ENCODE measurements around the gene NPR2. TPM values are rescaled to one million over a fixed set of nuclear protein-coding genes. Genes with fewer than 3 reads are reported as not detected.
A peak's percentile ranks its signal among the peaks of the same experiment; 100 is the strongest.

The NPR2 gene
- total RNA-seq, 4 donors from 2014 or later = 12.7 to 39.3 (median 34.5) TPM

- WGBS, 2 donors (ENCODE audit: low coverage in 1 of 2) = 7 to 30% methylated on average over 3 to 4 of the region's 4 CpGs
- H3K36me3 ChIP-seq = peaks cover 0 to 5% of the 10 kb centered on the region in 2 donors
- peak overlapping the region in 2 of 4 donors; percentile 87 to 91 for H3K27ac ChIP-seq
- TF ChIP-seq POLR2A (IDR thresholded peaks at IDR 0.05) = no peak
- no peak for TF ChIP-seq POLR2AphosphoS5 (IDR thresholded peaks at IDR 0.05)
- no peak for TF ChIP-seq CTCF (IDR thresholded peaks at IDR 0.05)
- TF ChIP-seq EP300 (IDR thresholded peaks at IDR 0.05) = no peak
- no peaks in the 10 kb centered on the region for H3K27me3 ChIP-seq
- H3K4me1 ChIP-seq = peaks cover 5 to 49% (median 28%) of the 10 kb centered on the region in 3 donors
- no peak overlapping the region for H3K4me3 ChIP-seq
- H3K9me3 ChIP-seq = no peaks in the 10 kb centered on the region
- ATAC-seq = no peak
Observed at GRCh38 chr9:35790025-35790384, 1.4 kb upstream of the NPR2 start.

- TF ChIP-seq CTCF (IDR thresholded peaks at IDR 0.05) = peak; percentile 87 to 92 (median 89)
- no peak for TF ChIP-seq POLR2AphosphoS5 (IDR thresholded peaks at IDR 0.05)
- no peak for TF ChIP-seq EP300 (IDR thresholded peaks at IDR 0.05)
- peaks cover 0 to 5% of the 10 kb centered on the region in 2 donors for H3K36me3 ChIP-seq
- WGBS, 2 donors (ENCODE audit: low coverage in 1 of 2) = 30 to 51% methylated on average over 7 to 22 of the region's 37 CpGs
- peak overlapping the region; percentile 58 to 69 for H3K4me3 ChIP-seq
- H3K4me1 ChIP-seq = peaks cover 5 to 54% (median 32%) of the 10 kb centered on the region in 3 donors
- peak overlapping the region; percentile 81 to 91 (median 89) for H3K27ac ChIP-seq
- ATAC-seq = peak; percentile 80
- H3K27me3 ChIP-seq = no peaks in the 10 kb centered on the region
- H3K9me3 ChIP-seq = no peaks in the 10 kb centered on the region
Observed at GRCh38 chr9:35790385-35791296, 750 bp upstream of the NPR2 start.

GRCh38 chr9:35792024-35792813 lies 828 bp downstream of the NPR2 start:
- TF ChIP-seq POLR2A (IDR thresholded peaks at IDR 0.05) (no peak), CTCF (IDR thresholded peaks at IDR 0.05) (no peak), POLR2AphosphoS5 (IDR thresholded peaks at IDR 0.05) (no peak), EP300 (IDR thresholded peaks at IDR 0.05) (no peak)
- ATAC-seq = no peak
- Histone ChIP-seq H3K27me3 (no peaks in the 10 kb centered on the region), H3K27ac (peak overlapping the region; percentile 64 to 91 (median 89)), H3K4me3 (peak overlapping the region; percentile 58 to 69), H3K9me3 (no peaks in the 10 kb centered on the region), H3K36me3 (no peaks in the 10 kb centered on the region), H3K4me1 (peaks cover 5 to 60% (median 34%) of the 10 kb centered on the region in 3 donors)
- 29% methylated on average over 7 of the region's 34 CpGs; no CpG with 5 or more reads in 1 of the 2 donors for WGBS, 2 donors (ENCODE audit: low coverage in 1 of 2)

GRCh38 chr9:35792826-35793225 lies 1.4 kb downstream of the NPR2 start:
- ATAC-seq = no peak
- TF ChIP-seq POLR2A (IDR thresholded peaks at IDR 0.05) = no peak
- TF ChIP-seq POLR2AphosphoS5 (IDR thresholded peaks at IDR 0.05) = no peak
- TF ChIP-seq EP300 (IDR thresholded peaks at IDR 0.05) = no peak
- TF ChIP-seq CTCF (IDR thresholded peaks at IDR 0.05) = no peak
- no peaks in the 10 kb centered on the region for H3K27me3 ChIP-seq
- 56 to 60% methylated on average over 1 of the region's 14 CpGs for WGBS, 2 donors (ENCODE audit: low coverage in 1 of 2)
- peak overlapping the region in 1 of 2 donors; percentile 69 for H3K4me3 ChIP-seq
- H3K9me3 ChIP-seq = no peaks in the 10 kb centered on the region
- H3K27ac ChIP-seq = peak overlapping the region in 2 of 4 donors; percentile 87 to 91
- no peaks in the 10 kb centered on the region for H3K36me3 ChIP-seq
- H3K4me1 ChIP-seq = peaks cover 5 to 65% (median 34%) of the 10 kb centered on the region in 3 donors
